GM18507 (cell line): ENCODE results near the gene DCANP1.

ENCODE experiments used
- DNase-seq: peaks from one replicate; pipeline ENCODE4 v3.0.0; 2011; ENCODE audit warnings: low read depth; ENCODE audit not compliant: insufficient read length; ENCODE audit errors: extremely low spot score
- FAIRE-seq: peaks from 2 replicates; lab custom pipeline; 2011; peaks lifted over from hg19 to GRCh38; lab: Jason Lieb, UNC

The DCANP1 gene

DNA sequence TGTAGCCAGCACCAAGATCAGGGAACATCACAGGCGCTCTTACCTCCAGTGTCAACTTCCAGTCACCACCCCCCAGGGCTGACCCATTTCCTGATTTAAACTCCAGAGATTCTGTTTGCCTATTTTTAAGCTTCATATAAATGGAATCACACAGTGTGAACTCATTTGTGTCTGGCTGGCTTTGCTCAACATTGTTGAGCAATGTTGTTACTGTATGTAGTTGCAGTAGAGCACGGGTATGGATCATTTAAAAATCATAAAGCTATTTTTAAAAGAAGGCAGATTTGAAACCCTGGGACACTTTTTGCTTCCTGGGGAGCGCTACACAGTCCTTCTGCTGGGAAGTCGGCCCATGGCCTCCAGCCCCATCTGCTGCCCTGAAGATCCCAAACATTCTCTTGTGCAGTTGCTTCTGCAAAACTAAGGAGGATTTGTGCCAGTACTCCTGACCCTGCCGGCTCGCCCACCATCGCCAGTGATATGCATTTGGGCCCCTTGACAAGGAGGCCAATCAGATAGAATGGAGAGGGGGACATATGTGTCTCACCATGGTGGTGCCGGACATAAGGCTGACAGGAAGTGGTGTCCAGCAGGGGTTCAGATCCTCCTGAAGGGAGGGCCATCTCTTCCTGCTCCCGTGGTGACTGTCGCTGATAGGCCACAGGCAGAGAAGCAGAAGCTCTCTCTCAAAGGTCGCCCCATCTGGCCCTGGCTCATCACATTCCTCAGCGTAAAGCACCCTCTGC, 13.3 kb downstream of the DCANP1 start:
- FAIRE-seq, result no peak
- no peak for DNase-seq

DNA sequence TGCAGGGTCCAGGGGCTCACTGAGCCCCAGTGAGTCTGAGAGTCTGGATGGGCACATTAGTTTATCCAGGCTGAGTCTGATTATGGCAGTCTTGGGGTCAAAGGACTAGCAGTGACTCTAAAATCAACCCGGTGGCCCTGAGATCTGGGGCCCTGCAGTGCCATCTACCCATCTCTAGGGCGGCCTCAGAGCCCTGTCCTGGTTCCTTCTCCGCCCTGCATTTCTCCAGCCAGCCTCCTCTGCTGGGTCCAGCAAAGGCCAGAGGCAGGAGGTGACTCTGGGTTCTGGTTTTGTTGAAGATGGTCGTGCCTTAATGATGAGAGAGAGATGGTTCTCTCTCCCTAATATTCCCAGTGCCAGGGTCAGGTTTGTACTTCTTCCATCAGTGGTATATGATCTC, 15.0 kb downstream of the DCANP1 start:
- FAIRE-seq, result no peak
- DNase-seq, result no peak

DNA sequence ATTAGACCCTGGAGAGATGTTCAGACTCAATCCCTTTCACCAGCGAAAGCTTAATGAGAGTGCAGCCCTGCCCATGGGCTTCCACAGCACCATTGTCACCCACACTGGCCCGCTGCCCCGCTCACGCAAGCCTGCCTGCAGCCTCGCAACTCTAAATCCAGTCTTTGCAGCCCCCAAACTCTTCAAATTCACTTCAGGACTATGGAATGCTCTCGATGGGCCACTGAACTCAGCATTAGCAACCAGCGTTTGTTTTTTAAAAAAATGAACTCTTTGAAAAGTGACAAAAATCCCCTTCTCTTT, 17.1 kb downstream of the DCANP1 start:
- no peak for DNase-seq
- no peak for FAIRE-seq

DNA sequence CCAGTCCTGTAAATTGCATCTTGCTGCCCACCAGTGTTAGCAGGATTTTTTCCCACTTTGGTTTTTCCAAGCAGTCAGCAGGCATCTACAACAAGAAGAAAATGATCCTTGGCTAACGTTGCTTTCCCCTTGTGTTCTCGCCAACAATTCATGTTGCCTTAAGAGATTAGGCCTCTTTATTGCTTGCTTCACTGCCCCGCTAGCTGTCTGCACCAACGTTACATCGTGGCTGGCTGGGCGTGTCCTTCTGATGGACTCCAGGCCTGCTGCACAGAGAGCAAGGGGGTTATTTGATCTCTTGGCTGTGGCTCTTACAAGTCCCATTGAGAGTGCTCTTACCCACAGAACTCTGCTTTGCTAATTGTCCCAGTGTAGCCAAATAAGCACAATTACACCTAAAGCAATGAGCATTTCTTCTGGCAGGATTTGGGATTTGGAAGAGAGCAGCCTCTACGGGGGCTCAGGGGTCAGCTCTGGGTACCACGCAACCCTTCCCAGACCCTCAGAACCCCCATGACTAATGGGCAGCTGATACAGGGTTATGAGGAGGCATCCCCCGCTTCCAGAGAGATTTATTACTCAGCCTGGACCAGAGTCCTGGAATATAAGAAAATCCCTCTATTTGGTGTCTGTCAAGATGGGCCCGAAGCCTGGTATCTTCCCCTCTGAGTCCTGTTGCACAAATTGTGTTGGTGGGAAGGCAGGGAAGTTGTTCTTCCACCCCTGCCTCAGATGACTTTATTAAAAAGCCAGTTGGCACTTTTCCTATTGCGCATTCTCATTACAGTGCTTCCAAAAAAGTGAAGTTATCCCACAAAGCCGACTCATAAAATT, 17.6 kb downstream of the DCANP1 start:
- FAIRE-seq, result no peak
- DNase-seq, result no peak

DNA sequence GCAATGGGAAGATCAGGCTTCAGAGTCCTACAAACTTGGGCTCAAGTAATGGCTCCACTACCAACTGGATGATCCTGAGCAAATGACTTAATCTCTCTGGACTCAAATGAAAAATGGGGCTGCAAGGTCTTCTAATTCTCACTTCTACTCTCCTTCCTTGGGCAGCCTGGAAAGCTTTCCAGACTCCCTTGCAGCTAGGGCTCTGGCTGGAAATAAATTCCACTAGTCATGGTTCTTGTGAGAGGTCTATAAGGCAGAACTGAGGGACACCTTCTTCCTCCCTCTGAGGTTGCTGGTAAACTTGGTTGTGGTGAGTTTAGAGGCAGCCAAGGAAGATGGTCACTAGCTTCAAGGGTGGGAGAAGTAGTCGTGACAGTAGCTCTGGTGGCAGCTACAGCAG, 18.6 kb downstream of the DCANP1 start:
- DNase-seq (no peak), FAIRE-seq (no peak)

DNA sequence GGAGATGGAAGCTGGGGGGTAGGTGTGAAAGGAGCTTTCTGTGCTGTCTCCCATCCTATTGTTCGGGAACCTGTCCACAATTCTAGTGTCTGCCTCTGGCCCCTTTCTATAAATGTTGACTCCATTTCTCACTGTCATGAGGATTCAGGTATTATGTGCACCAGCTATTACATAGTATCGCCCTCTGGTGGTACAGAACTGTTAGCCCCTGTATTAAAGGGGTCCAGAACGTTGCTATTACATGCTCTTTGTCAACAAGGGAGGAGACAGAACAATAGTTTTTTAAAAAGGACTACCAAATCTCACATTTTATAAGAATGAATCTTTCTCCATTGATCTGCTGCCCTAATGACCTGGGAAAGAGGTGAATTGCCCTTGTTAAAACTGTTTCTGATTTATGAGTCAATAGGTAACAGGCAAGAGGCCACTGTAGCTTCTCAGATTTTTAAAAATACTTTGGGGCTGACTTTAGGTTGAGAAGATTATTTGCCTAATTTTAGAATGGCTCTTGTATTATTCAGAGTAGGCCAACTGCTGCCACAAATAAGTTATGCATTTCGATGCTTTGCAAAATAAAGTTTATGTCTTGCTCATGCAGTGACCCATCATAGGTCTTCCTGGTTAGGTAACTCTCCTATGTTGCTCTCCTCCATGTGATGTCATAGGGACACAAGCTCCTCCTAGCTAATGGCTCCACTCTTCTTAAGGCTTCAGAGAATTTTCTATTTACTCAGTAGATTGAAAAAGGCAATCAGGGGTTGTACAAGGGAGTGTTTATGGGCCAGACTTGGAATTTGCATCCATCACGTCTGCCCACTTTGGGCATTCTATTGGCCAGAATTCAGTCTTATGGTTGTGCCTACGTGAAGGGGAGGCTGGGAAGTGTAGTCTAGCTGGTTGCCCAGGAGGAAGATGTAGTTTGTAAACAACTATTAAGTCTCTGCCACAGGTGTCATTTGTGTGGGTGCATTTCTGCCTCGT, 20.8 kb downstream of the DCANP1 start:
- peak; percentile 60 for FAIRE-seq

DNA sequence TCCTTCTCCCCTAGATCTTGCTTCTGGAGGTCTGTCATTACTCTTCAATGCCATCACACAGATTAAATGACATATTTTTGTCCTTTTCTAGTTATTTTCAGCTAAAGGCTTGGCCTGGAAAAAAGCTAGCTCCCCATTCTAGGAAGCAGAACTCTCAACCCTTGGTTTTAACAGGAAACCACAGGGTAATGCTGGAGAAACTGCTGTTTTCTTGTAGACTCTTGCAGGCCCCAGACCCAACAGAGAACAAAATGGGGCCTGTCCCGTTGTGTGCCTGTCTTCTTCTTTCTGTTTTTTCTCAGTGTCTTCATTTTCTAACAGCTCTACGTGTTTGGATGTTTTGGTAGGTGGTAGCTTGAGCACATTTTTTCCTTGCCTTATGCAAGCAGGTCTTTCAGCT, 21.5 kb downstream of the DCANP1 start:
- DNase-seq (no peak), FAIRE-seq (no peak)

More for the DNA sequence above, 20.8 kb downstream of the DCANP1 start:
- DNase-seq, result no peak

DNA sequence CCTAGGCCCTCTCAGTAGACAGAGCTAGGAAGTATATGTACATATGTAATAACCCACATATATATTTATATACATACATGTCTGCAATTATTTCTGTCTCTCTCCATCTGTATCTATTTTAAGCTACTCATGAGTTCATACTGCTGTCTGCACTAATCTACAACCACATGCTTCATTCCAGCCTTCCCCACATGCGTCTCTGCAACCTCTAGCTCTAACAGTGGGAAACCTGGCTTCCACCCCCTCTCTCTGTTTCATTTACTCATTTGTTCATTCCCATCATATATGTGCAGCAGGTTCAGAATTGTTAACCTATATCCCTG, 23.3 kb downstream of the DCANP1 start:
- DNase-seq (no peak), FAIRE-seq (no peak)

DNA sequence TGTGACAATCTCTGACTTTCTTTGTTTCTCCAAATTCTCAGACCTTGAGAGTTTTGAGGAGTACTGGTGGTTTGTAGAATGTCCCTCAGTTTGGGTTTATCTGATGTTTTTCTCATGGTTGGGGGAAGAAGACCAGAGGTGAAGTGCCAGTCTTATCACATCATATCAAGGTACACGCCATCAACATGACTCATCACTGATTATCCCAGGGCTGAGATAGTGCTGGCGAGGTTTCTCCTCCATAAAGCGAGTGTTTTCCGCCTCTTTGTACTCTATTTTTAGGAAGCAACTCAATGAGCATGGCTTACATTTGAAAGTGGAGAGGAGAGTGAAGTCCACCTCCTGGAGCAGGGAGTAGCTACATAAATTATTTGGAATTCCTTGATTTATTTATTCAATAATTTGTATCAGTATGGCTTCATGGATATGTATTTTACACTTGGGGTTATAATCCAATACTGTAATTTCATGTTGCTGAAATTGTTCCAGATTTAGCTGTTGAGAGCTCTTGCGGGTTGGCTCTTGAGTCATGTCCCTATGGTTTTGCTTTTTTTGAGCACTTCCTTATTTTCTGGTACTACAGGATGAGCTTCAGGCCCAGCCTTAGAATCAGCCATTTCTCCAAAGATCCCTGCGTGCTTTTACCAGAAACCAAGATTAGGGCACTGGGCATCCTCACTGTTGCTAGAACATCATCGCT, 23.9 kb downstream of the DCANP1 start:
- FAIRE-seq (no peak), DNase-seq (no peak)

DNA sequence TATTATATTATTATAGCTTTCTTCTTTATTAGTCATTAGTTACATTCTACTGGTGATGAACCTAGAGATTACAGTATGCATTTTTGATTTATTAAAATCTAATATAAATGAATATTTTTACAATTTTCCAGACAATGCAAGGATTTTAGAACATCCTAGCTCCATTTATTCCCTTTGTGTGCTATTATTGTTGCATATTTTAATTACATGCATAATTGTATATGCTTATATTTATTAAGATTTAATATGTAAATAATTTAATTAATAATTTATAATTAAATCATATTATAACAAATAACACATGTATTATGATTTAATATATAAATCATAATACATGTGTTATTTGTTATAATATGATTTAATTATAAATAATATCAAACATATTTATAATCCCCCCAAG, 24.7 kb downstream of the DCANP1 start:
- FAIRE-seq, result no peak
- DNase-seq, result no peak

DNA sequence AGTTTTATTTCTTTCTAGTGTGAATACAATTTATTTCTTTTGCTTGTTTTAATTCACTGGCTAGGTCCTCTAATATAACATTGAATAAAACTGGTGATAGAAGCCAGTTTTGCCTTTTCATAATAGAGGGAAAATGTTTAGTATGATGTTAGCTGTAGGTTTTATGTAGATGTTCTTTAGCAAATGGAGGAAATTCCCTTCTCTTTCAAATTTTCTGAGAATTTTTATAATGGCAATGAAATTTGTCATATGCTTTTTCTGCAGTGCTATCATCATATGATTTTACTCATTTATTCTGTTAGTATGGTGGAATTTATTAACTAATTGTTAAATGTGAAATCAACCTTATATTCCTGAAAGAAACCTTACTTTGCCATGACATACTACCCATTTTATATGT, 30.1 kb downstream of the DCANP1 start:
- FAIRE-seq (no peak), DNase-seq (no peak)

DNA sequence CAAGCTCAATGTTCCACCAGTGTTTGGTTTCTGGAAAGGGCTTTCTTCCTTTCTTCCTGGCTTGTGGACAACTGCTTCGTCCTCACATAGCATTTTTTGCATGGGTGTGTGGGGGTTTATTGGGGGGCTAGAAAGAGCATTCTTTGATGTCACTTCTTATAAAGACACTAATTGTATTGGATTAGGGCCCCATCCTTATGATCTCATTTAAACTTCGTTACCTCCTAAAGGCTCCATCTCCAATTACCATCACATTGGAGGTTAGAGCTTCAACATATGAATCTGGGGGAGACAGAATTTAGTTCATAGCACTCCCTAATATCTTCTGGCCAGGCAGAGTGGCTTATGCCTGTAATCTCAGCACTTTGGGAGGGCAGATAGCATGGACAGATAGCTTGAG, 42.1 kb downstream of the DCANP1 start:
- DNase-seq, result no peak
- FAIRE-seq, result no peak

DNA sequence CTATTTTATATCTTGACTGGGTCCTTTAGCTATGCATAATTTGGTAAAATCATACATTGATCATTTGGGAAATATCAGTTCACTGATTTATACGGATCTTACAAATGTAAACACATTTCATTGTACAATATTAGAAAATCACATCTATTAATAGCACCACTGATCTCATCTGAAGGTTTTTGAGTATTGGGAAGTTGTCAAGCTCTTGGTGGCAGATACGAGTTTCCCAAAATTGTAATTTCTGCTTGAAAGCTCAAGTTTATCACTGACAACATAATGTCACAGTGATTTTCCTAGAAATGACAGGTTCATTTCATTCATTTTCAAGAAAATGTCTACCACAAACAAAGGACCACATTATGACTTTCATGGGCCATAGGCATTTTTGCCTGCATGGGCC, 45.1 kb downstream of the DCANP1 start:
- FAIRE-seq (no peak), DNase-seq (no peak)

DNA sequence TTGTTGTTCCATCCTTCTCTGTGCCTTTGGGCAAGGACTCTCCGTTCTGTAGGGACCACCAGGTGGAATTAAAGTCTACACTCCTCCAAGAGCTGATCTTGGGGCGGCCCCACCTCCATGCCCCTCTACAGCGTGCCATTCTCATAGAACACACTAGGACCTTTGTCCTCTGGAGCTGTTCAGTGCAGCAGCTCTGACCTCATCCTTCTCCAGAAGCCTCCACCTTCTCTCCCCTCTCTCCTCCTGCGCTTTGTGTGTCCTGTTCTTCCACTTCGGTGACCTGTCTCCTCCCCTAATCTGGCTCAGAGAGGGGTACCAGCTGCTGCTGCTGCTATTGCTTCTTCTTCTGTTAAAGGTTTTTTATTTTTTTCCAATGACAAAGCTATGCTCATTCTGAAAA, 46.3 kb downstream of the DCANP1 start:
- DNase-seq (no peak), FAIRE-seq (no peak)

DNA sequence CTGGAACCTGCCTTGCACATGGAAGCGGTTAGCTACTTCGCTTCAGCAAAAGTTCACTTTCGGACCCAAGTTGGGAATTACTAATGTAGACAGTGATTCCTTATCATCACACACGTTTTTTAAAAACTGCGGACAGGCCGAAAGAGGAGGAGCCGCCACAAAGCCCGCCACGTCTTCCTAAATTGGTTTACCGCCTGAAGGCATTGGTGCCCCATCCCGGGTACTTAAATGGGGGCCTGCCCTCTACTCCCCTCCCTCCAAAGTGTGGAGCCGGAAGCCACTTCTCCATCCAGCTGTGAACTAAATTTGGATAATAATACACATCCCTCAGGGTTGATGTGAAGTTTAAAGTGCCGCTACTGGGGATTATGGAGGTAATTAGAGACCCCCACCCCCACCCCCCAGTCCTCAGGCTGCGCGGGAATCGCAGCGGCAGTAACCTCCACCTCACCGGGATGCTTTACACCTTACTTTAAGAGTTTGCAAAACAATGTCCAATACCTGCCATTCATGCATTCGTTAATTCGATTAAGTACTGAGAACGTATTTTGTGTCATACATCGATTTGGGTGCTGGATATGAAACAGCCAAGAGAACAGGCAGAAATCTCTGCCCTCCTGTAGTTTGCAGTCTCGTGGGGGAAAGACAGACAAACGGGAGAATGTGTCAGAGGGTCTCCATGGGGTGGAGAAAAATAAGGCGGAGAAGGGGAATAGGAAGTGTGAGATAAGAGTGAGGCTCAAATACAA, 47.2 kb downstream of the DCANP1 start:
- no peak for DNase-seq
- no peak for FAIRE-seq

DNA sequence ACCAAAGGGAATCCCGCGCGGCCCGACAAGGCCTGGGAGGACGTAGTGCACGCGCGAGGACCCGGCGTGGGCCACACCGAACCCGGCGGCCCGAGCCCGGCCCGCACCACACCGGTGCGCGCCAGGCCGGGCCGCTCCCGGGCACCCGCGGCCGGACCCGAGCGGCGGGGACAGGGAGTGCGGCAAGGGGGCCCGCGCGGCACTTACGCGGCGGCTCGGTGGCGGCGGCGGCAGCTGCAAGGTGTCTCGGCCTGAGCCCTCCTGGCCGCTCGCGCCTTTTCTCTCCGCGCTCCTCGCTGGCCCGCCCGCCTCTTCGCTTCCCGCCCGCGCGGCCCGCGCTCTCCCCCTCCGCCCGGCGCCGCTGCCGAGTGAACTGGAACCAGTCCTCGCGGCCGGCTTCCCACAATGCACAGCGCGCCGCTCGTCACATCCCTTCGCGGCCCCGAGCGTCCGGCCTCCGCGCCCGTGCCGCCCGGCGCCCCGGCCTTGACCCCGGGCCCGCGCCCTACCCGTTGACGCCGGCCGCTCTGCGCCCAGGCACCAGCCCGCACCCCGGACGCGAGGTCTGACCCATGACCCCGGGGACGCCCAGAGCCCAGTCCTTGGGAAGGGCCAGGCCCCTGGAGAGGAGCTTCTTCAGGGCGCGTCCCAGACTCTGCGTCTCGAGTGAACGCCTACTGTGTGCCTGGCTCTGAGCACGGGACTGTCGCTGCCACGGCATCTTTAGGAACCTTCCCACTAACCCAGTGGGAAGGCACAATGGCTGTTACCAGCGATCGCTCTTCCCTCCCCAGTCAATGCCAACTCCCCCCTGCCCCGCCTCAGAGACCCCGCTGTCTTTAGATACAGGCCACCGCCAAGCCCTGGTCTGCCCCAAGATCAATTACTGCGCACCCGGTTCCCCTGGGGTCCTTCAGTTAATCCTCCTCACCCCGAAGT, 48.0 kb downstream of the DCANP1 start, which contains the start of gene MACROH2A1:
Gene MACROH2A1, minus strand, starts transcription at position 377 of the 939 bp plus-strand sequence. CDS start 10,138 bp downstream, outside the sequence.
- DNase-seq (peak; percentile 77), FAIRE-seq (peak; percentile 70)

DNA sequence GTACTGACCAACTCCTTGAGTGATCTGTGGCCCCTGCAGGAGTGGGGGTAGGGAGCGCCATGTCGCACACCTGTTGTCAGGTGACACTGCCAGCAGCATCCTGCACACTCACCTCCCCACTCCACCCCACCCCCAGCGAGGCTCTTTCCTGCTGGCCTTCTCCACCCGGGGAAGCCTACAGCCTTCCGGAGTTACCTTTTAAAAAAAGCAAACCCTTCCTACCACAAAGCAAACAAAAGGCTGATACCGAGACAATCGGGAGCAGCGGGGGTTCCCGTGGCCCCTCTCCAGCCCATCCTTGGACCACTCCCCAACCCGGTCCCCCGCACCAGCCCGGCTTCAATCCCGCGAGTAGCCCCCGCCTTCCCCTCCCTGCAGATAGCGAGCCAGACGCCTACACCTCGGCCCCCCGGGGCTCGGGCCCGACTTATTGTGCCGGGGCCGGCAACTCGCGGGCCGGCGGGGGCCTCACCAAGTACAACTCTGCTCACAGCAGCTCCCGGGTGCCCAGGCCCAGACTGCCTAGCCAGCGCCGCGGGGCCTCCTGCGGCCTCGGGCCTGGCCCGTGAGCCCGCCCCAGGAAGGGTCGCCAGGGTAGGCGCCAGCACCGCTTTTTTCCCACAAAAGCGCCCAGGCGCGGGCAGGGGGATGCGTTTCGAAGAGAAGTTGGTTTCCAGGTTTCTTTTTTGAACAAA, 48.8 kb downstream of the DCANP1 start:
- FAIRE-seq (peak; percentile 67), DNase-seq (peak; percentile 30)
